Subcutaneous abdominal adipose tissue (tissue), 5 donors: Measurements from ENCODE around the gene FGR.

Experiments
- H3K27ac ChIP-seq: one replicate; pipeline ENCODE4 v1.7.0; 2013; ENCODE audit warnings: low read depth, mild to moderate bottlenecking, inconsistent platforms, low read length, moderate library complexity
- H3K27me3 ChIP-seq, 5 donors: one replicate each; pipeline ENCODE4 v1.7.0; 2013; ENCODE audit warnings: low read length in 5 of 5, inconsistent platforms in 1 of 5; ENCODE audit not compliant: control insufficient read depth in 5 of 5, insufficient read depth in 4 of 5
- H3K36me3 ChIP-seq, 5 donors: one replicate each; pipeline ENCODE4 v1.7.0; 2013; ENCODE audit warnings: low read length in 5 of 5; ENCODE audit not compliant: control insufficient read depth in 5 of 5, insufficient read depth in 5 of 5
- H3K4me1 ChIP-seq, 5 donors: one replicate each; pipeline ENCODE4 v1.7.0; 2013; ENCODE audit warnings: low read length in 5 of 5, mild to moderate bottlenecking in 3 of 5, moderate library complexity in 1 of 5; ENCODE audit not compliant: control insufficient read depth in 5 of 5, insufficient read depth in 5 of 5
- H3K4me3 ChIP-seq, 5 donors: one replicate each; pipeline ENCODE4 v1.7.0; 2013; ENCODE audit warnings: low read length in 5 of 5, low read depth in 1 of 5
- H3K9ac ChIP-seq, 5 donors: one replicate each; pipeline ENCODE4 v1.7.0; 2013; ENCODE audit warnings: low read length in 5 of 5, mild to moderate bottlenecking in 4 of 5, moderate library complexity in 3 of 5
- H3K9me3 ChIP-seq, 5 donors: one replicate each; pipeline ENCODE4 v1.7.0; 2013; ENCODE audit warnings: low read length in 5 of 5; ENCODE audit not compliant: control insufficient read depth in 5 of 5
- donor health status: healthy.
- donor health status: healthy.
- donor health status: healthy.
- donor health status: healthy.
- donor health status: healthy.

The FGR gene

GRCh38 chr1:27606708-27607238 is 28.2 kb downstream of the FGR start:
- H3K36me3 ChIP-seq = no peaks in the 10 kb centered on the region
- no peak overlapping the region for H3K27ac ChIP-seq
- H3K9me3 ChIP-seq = no peaks in the 10 kb centered on the region
- no peak overlapping the region for H3K9ac ChIP-seq
- no peak overlapping the region for H3K4me3 ChIP-seq
- H3K27me3 ChIP-seq = no peaks in the 10 kb centered on the region
- H3K4me1 ChIP-seq = peaks cover 2 to 33% (median 14%) of the 10 kb centered on the region in 5 donors

GRCh38 chr1:27605796-27606707 is 28.9 kb downstream of the FGR start:
- no peak overlapping the region for H3K9ac ChIP-seq
- H3K9me3 ChIP-seq = no peaks in the 10 kb centered on the region
- H3K36me3 ChIP-seq = no peaks in the 10 kb centered on the region
- H3K27me3 ChIP-seq = no peaks in the 10 kb centered on the region
- no peak overlapping the region for H3K4me3 ChIP-seq
- peaks cover 4 to 40% (median 21%) of the 10 kb centered on the region in 5 donors for H3K4me1 ChIP-seq
- H3K27ac ChIP-seq = no peak overlapping the region

GRCh38 chr1:27605300-27605766 is 29.7 kb downstream of the FGR start:
- Histone ChIP-seq H3K9ac (no peak overlapping the region), H3K27ac (no peak overlapping the region), H3K4me1 (peaks cover 4 to 44% (median 28%) of the 10 kb centered on the region in 5 donors), H3K27me3 (no peaks in the 10 kb centered on the region), H3K9me3 (no peaks in the 10 kb centered on the region), H3K36me3 (no peaks in the 10 kb centered on the region), H3K4me3 (no peak overlapping the region)

GRCh38 chr1:27604579-27605299 is 30.2 kb downstream of the FGR start:
- no peak overlapping the region for H3K27ac ChIP-seq
- no peaks in the 10 kb centered on the region for H3K36me3 ChIP-seq
- H3K4me3 ChIP-seq = peak overlapping the region; percentile 50 to 90 (median 73)
- H3K27me3 ChIP-seq = no peaks in the 10 kb centered on the region
- no peak overlapping the region for H3K9ac ChIP-seq
- H3K9me3 ChIP-seq = no peaks in the 10 kb centered on the region
- H3K4me1 ChIP-seq = peaks cover 4 to 50% (median 34%) of the 10 kb centered on the region in 5 donors

- Histone ChIP-seq H3K27me3 (no peaks in the 10 kb centered on the region), H3K36me3 (no peaks in the 10 kb centered on the region), H3K9ac (peak within 1 kb of the TSS; percentile 48 to 78 (median 67)), H3K4me3 (peak within 1 kb of the TSS; percentile 73 to 96 (median 85)), H3K9me3 (no peaks in the 10 kb centered on the region), H3K4me1 (peaks cover 4 to 55% (median 42%) of the 10 kb centered on the region in 5 donors), H3K27ac (peak within 1 kb of the TSS; percentile 83)
Observed at GRCh38 chr1:27603681-27604578, 31.1 kb downstream of the FGR start, which contains the start of gene AHDC1. AHDC1 (minus strand) TSS chr1:27604144; CDS start chr1:27552115, 52,029 bp downstream.

GRCh38 chr1:27603309-27603680 is 31.7 kb downstream of the FGR start:
- Histone ChIP-seq H3K36me3 (no peaks in the 10 kb centered on the region), H3K27ac (peak overlapping the region; percentile 83), H3K9me3 (no peaks in the 10 kb centered on the region), H3K9ac (peak overlapping the region in 4 of 5 donors; percentile 57 to 78 (median 70)), H3K4me3 (peak overlapping the region in 4 of 5 donors; percentile 73 to 90 (median 85)), H3K4me1 (peaks cover 5 to 55% (median 46%) of the 10 kb centered on the region in 5 donors), H3K27me3 (no peaks in the 10 kb centered on the region)

- Histone ChIP-seq H3K4me1 (peaks cover 5 to 59% (median 50%) of the 10 kb centered on the region in 5 donors), H3K9ac (peak overlapping the region in 4 of 5 donors; percentile 69 to 78 (median 74)), H3K36me3 (no peaks in the 10 kb centered on the region), H3K27me3 (no peaks in the 10 kb centered on the region), H3K4me3 (peak overlapping the region; percentile 40 to 90 (median 85)), H3K27ac (peak overlapping the region; percentile 86), H3K9me3 (no peaks in the 10 kb centered on the region)
Observed at GRCh38 chr1:27602462-27603308, 32.3 kb downstream of the FGR start.

- Histone ChIP-seq H3K4me1 (peaks cover 5 to 66% (median 56%) of the 10 kb centered on the region in 5 donors), H3K36me3 (peaks cover 0 to 3% (median under 1%) of the 10 kb centered on the region in 5 donors), H3K27ac (peak overlapping the region; percentile 86), H3K9ac (peak overlapping the region; percentile 63 to 78 (median 69)), H3K27me3 (no peaks in the 10 kb centered on the region), H3K9me3 (no peaks in the 10 kb centered on the region), H3K4me3 (peak overlapping the region; percentile 40 to 85 (median 63))
Observed at GRCh38 chr1:27601771-27602461, 33.1 kb downstream of the FGR start.
